ENCODE measurements around the gene KLHL10.

GRCh38 chr17:41813699-41814124 lies 23.9 kb upstream of the KLHL10 start:
- TF ChIP-seq, protein P1, sequence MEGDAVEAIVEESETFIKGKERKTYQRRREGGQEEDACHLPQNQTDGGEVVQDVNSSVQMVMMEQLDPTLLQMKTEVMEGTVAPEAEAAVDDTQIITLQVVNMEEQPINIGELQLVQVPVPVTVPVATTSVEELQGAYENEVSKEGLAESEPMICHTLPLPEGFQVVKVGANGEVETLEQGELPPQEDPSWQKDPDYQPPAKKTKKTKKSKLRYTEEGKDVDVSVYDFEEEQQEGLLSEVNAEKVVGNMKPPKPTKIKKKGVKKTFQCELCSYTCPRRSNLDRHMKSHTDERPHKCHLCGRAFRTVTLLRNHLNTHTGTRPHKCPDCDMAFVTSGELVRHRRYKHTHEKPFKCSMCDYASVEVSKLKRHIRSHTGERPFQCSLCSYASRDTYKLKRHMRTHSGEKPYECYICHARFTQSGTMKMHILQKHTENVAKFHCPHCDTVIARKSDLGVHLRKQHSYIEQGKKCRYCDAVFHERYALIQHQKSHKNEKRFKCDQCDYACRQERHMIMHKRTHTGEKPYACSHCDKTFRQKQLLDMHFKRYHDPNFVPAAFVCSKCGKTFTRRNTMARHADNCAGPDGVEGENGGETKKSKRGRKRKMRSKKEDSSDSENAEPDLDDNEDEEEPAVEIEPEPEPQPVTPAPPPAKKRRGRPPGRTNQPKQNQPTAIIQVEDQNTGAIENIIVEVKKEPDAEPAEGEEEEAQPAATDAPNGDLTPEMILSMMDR (IDR thresholded peaks at IDR 0.05; ENCODE audit: low read length) = no peak
- no peak for TF ChIP-seq EZH2 (IDR thresholded peaks at IDR 0.05; ENCODE audit: borderline replicate concordance, low read length)
